Measurements from ENCODE around the gene LDLRAD4. TPM values are rescaled to one million over a fixed set of nuclear protein-coding genes. Genes with fewer than 3 reads are reported as not detected.

Gene LDLRAD4
- total and polyA plus RNA-seq, 2 experiments from 2014 or later = 0.73 to 1.9 TPM

GRCh38 chr18:13295894-13296293 lies 77.3 kb downstream of the LDLRAD4 start:
- ATAC-seq (no peak), DNase-seq (ENCODE audit: low spot score) (no peak)
- Mint-ChIP-seq H3K9me3 (no peaks in the 10 kb centered on the region; the same call in 2 of the 3 replicates), H3K4me1 (peaks cover 2% of the 10 kb centered on the region; the same call in 1 of the 3 replicates), H3K4me3 (no peak overlapping the region), H3K27ac (no peak overlapping the region), H3K27me3 (ENCODE audit: insufficient read depth, low read depth, poor library complexity) (peaks cover 2% of the 10 kb centered on the region), H3K36me3 (ENCODE audit: low read depth) (no peaks in the 10 kb centered on the region)
- H3K4me2 ChIP-seq = no peak overlapping the region
- no peaks in the 10 kb centered on the region for H3K79me2 ChIP-seq (replicated peaks; ENCODE audit: insufficient read depth)
- H3K4me3 ChIP-seq = no peak overlapping the region
- H3K4me1 ChIP-seq (ENCODE audit: insufficient read depth) = no peaks in the 10 kb centered on the region
- no peaks in the 10 kb centered on the region for H3K9me2 ChIP-seq (ENCODE audit: insufficient read depth)
- no peak overlapping the region for H3K27ac ChIP-seq (ENCODE audit: low read depth)
- TF ChIP-seq POLR2AphosphoS5 (IDR thresholded peaks at IDR 0.05; ENCODE audit: low read depth) (no peak), CTCF (conservative IDR thresholded peaks at IDR 0.05; ENCODE audit: low read depth in 2 of 2) (no peak), ZNF114 (CRISPR knock-in tag; IDR thresholded peaks at IDR 0.05) (no peak), EZH2phosphoT487 (IDR thresholded peaks at IDR 0.05; ENCODE audit: unreplicated experiment) (no peak), CREB1 (CRISPR knock-in tag; IDR thresholded peaks at IDR 0.05; ENCODE audit: low read depth) (no peak), EZH2 (IDR thresholded peaks at IDR 0.05; ENCODE audit: low read depth, unreplicated experiment) (no peak)
- H2AFZ ChIP-seq = no peak overlapping the region
- no peaks in the 10 kb centered on the region for H3F3A ChIP-seq (replicated peaks; ENCODE audit: low read depth)
- H3K36me3 ChIP-seq (ENCODE audit: insufficient read depth) = no peaks in the 10 kb centered on the region
- H3K27me3 ChIP-seq (ENCODE audit: insufficient read depth) = no peaks in the 10 kb centered on the region
- H4K20me1 ChIP-seq (replicated peaks; ENCODE audit: insufficient read depth) = no peaks in the 10 kb centered on the region

- Mint-ChIP-seq H3K27ac (no peak overlapping the region), H3K9me3 (no peaks in the 10 kb centered on the region; the same call in 2 of the 3 replicates), H3K4me1 (peaks cover 8% of the 10 kb centered on the region), H3K4me3 (no peak overlapping the region), H3K27me3 (ENCODE audit: insufficient read depth, low read depth, poor library complexity) (peaks cover 2% of the 10 kb centered on the region), H3K36me3 (ENCODE audit: low read depth) (no peaks in the 10 kb centered on the region)
- Histone ChIP-seq H3K27ac (ENCODE audit: low read depth) (no peak overlapping the region), H3K9me2 (ENCODE audit: insufficient read depth) (no peaks in the 10 kb centered on the region), H3K4me1 (ENCODE audit: insufficient read depth) (no peaks in the 10 kb centered on the region; the same call in 1 of the 2 replicates), H4K20me1 (replicated peaks; ENCODE audit: insufficient read depth) (no peaks in the 10 kb centered on the region), H3F3A (replicated peaks; ENCODE audit: low read depth) (no peaks in the 10 kb centered on the region), H3K4me3 (no peak overlapping the region), H3K27me3 (ENCODE audit: insufficient read depth) (no peaks in the 10 kb centered on the region), H3K79me2 (replicated peaks; ENCODE audit: insufficient read depth) (no peaks in the 10 kb centered on the region), H3K4me2 (no peak overlapping the region), H2AFZ (no peak overlapping the region), H3K36me3 (ENCODE audit: insufficient read depth) (no peaks in the 10 kb centered on the region)
- ATAC-seq = no peak; the same call in 2 of the 3 replicates
- TF ChIP-seq EZH2phosphoT487 (IDR thresholded peaks at IDR 0.05; ENCODE audit: unreplicated experiment) (no peak), NANOG (IDR thresholded peaks at IDR 0.05; ENCODE audit: borderline replicate concordance) (no peak), ZNF462 (CRISPR knock-in tag; IDR thresholded peaks at IDR 0.05) (no peak), CTCF (conservative IDR thresholded peaks at IDR 0.05; ENCODE audit: low read depth in 2 of 2) (no peak)
- DNase-seq (ENCODE audit: low spot score) = no peak
Measured at GRCh38 chr18:13296867-13297574, 78.5 kb downstream of the LDLRAD4 start.

Measured in GM23338 (cell line).